A204.1 (cell line): Measurements from ENCODE around the gene LKAAEAR1.

Experiments
- FAIRE-seq: peaks from 2 replicates; lab custom pipeline; 2012; peaks lifted over from hg19 to GRCh38; lab: Jason Lieb, UNC

Gene LKAAEAR1

GRCh38 chr20:64036346-64037198 lies 47.6 kb downstream of the LKAAEAR1 start:
- no peak for FAIRE-seq

GRCh38 chr20:64035933-64036345 lies 48.3 kb downstream of the LKAAEAR1 start, which contains the start of gene C20orf204:
C20orf204 (plus strand) TSS chr20:64036182; CDS start chr20:64036324, 142 bp downstream.
- FAIRE-seq, result no peak

GRCh38 chr20:64035066-64035932 lies 48.9 kb downstream of the LKAAEAR1 start:
- FAIRE-seq, result no peak

- FAIRE-seq, result no peak
These were observed 50.2 kb downstream of the LKAAEAR1 start for GRCh38 chr20:64033981-64034493.
